D721Med (cell line): ENCODE results near the gene RAB43.

Source experiments
- DNase-seq: peaks from one replicate; pipeline ENCODE4 v3.0.0; 2011; ENCODE audit warnings: low spot score; ENCODE audit not compliant: insufficient read length
- FAIRE-seq: peaks from 2 replicates; lab custom pipeline; 2011; peaks lifted over from hg19 to GRCh38; lab: Jason Lieb, UNC
- TF ChIP-seq, protein P1 (sequence below): IDR thresholded peaks from 2 replicates; pipeline ENCODE4 v1.5.1; 2012; ENCODE audit warnings: mild to moderate bottlenecking, control low read depth; ENCODE audit not compliant: insufficient read depth; ENCODE audit errors: missing control alignments

RAB43 gene

GRCh38 chr3:129058441-129059200, 63.0 kb downstream of the RAB43 start:
- FAIRE-seq (no peak), DNase-seq (no peak)
- TF ChIP-seq, protein P1, sequence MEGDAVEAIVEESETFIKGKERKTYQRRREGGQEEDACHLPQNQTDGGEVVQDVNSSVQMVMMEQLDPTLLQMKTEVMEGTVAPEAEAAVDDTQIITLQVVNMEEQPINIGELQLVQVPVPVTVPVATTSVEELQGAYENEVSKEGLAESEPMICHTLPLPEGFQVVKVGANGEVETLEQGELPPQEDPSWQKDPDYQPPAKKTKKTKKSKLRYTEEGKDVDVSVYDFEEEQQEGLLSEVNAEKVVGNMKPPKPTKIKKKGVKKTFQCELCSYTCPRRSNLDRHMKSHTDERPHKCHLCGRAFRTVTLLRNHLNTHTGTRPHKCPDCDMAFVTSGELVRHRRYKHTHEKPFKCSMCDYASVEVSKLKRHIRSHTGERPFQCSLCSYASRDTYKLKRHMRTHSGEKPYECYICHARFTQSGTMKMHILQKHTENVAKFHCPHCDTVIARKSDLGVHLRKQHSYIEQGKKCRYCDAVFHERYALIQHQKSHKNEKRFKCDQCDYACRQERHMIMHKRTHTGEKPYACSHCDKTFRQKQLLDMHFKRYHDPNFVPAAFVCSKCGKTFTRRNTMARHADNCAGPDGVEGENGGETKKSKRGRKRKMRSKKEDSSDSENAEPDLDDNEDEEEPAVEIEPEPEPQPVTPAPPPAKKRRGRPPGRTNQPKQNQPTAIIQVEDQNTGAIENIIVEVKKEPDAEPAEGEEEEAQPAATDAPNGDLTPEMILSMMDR: no peak

DNA sequence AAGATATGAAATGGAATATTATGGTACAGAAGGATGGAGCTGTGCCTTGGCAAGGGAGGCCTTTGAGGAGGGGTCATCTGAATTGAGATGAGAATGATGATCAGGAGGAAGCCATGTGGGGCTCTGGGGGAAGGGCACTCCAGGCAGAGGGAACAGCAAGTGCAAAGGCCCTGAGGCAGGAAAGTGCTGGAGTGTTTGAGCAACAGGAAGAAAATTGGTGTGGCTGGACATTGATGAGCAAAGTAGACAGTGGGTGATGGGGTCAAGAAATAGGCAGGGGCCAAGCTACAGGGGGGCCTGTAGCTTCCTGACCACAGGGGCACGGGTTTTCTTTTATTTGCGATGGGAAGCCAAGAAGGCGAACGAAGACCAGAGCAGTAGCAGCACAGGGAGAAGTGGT, 64.4 kb downstream of the RAB43 start:
- FAIRE-seq: no peak
- TF ChIP-seq, protein P1: no peak
- no peak for DNase-seq

DNA sequence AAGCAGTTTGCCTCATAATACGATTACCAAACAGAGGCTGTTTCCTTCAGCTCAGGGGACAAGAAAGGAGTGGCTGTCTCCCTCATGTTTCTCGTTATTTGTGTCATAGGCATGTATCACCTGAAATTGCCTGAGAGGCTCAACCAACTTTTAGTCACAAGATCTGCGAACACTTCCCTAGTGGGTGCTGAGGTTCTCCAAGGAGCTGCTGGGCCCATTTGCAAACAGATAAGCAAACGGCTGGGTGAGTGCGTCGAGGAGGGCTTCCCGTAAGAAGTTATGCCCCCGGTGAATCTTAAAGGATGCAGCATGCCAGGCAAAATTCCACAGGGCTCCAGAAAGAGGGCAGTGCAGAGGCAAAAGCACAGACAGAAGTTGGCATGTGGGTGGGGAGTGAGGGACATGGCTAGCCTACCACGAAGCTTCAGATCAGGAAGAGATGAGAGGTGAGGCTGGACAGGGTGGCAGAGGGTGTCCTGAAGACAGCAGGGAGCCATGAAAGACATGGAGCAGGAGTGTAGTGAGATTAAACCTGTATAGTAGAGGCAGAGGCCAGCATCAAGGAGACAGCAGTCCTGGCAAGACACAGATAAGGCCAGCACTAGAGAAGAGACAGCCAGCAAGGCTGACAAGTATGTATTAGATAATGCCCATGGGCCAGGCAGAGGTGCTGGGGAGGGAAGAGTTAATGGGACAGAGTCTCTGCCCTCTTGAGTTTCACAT, 65.0 kb downstream of the RAB43 start:
- DNase-seq (no peak), FAIRE-seq (no peak)
- TF ChIP-seq, protein P1: no peak

DNA sequence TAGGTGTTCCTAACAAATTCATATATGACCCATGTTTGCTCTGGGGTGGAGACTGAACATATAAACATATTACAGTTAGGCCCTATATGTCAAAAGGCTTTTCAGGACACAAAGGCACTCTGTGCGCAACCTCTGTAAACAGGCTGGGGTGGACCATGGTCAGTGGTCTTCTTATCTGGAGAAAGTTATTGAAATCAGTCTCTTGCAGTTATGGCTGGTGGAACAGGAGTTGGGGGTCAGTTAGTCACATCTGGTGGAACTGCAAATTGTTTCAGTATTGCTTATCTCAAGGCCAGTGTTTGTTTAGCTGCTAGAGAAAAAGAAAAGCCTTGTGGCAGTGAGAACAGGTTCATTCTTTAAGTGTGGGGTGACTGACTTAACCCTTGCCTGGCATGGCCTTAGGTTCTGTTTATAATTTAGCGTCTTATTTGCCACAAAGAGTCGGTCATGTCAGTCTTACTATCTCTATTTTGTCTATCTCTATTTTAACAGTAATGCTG, 66.9 kb downstream of the RAB43 start:
- no peak for FAIRE-seq
- TF ChIP-seq, protein P1: no peak
- no peak for DNase-seq

DNA sequence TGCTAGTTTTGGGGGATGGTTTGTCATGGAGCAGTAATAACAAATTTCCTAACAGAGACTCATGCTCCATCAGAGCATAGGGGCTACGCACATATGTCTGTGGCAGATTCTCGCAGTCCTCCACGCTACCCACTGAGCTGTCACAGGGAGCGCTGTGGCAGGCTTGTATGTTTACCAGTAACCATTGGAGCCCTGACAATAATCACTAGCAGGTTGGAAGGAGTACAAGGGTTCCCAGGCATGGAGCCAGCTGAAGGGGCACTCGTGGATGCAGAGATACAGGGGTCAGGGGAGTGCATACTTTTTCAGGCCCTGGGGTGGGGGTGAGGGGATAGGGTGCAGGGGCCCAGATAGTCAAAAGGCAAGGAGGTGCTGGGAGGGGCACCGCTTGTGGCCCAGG, 68.9 kb downstream of the RAB43 start:
- TF ChIP-seq, protein P1: no peak
- no peak for FAIRE-seq
- no peak for DNase-seq

GRCh38 chr3:129051871-129052340, 69.7 kb downstream of the RAB43 start:
- FAIRE-seq (no peak), DNase-seq (no peak)
- TF ChIP-seq, protein P1: no peak
